ENCODE results near the gene PSME3IP1. TPM values are rescaled to one million over a fixed set of nuclear protein-coding genes. Genes with fewer than 3 reads are reported as not detected.

The PSME3IP1 gene
- total and polyA plus RNA-seq, 9 of the 15 experiments (the other 6 are each of a cell fraction or from before 2014, with no cell fraction given): 63.8 to 187 (median 142) TPM

GRCh38 chr16:57167538-57167937, 18.3 kb downstream of the PSME3IP1 start:
- Histone ChIP-seq H3K4me1 (replicated peaks in 1 of 2; ENCODE audit: control insufficient read depth in 2 of 2, insufficient read depth in 2 of 2, low read length in 2 of 2) (no peaks in the 10 kb centered on the region), H3K27me3 (ENCODE audit: control insufficient read depth in 2 of 2, insufficient read depth in 2 of 2, low read length in 2 of 2) (no peaks in the 10 kb centered on the region), H3K36me3 (ENCODE audit: control insufficient read depth, insufficient read depth, low read length) (peaks cover 88% of the 10 kb centered on the region), H2AFZ (ENCODE audit: low read depth, low read length) (no peak overlapping the region), H3K4me2 (ENCODE audit: insufficient read depth, low read length) (no peak overlapping the region), H3K27ac (ENCODE audit: extremely low read depth, low read depth, low read length) (no peak overlapping the region), H3K9ac (ENCODE audit: insufficient read depth in 1 of 2, low read depth in 2 of 2, low read length in 2 of 2) (no peak overlapping the region), H3K9me3 (replicated peaks; ENCODE audit: control insufficient read depth, insufficient read depth, low read depth, low read length) (no peaks in the 10 kb centered on the region), H3K4me3 (no peak overlapping the region), H3K79me2 (ENCODE audit: control insufficient read depth, insufficient read depth, low read length) (no peaks in the 10 kb centered on the region), H4K20me1 (replicated peaks; ENCODE audit: control insufficient read depth, insufficient read depth, low read length) (no peaks in the 10 kb centered on the region), H3K9me1 (ENCODE audit: control insufficient read depth, insufficient read depth, low read length) (no peaks in the 10 kb centered on the region)
- ATAC-seq (no peak), FAIRE-seq (peak; percentile 11), DNase-seq (ENCODE audit: extremely low read depth in 1 of 4, low spot score in 3 of 4) (no peak)
- WGBS (ENCODE audit: insufficient coverage, low coverage, missing lambda C conversion rate): 90% methylated on average over 3 of the region's 3 CpGs
- no TSS peak for BruUV-seq (replicated peaks)
- in situ Hi-C loops (cut with MboI): loop anchor here (5.0 kb wide), 1 partner anchor 80 kb away; no protein-coding TSS in a partner anchor
- ChIA-PET CTCF (ENCODE audit: low intra/inter-chr PET ratio) (interaction anchor here (0.6 to 2.7 kb wide), 5 partner anchors 75 to 300 kb away, joined by 3 to 34 read pairs (median 4); partner anchors contain the start of gene CPNE2), POLR2A (interaction anchor here (0.7 kb wide), 1 partner anchor 192 kb away, joined by 3 read pairs; no protein-coding TSS in a partner anchor)
- intact Hi-C loops (cut with micrococcal nuclease): no loop called here
- TF ChIP-seq POLR2A (conservative IDR thresholded peaks at IDR 0.05): no peak

DNA sequence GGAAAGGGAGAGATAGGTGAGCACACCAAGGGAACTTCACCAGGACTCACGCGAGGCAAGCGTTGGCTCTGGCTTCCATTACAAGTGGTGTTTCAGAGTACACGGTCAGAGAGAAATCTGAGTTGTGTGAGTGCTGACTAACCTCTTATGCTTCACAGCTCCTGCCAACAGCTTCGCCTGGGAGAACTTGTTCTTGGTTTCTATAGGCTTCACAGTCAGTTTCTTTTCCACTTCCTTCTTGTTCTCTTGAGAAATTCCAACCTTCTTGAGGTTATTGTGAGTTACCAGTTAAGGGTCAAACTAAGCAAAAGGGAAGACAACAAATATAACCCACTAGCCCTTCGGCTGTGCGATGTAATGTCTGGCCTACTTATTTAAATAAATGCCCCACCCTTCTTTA, 18.9 kb downstream of the PSME3IP1 start:
- FAIRE-seq (no peak), ATAC-seq (no peak), DNase-seq (ENCODE audit: extremely low read depth in 1 of 4, low spot score in 3 of 4) (no peak)
- WGBS (ENCODE audit: insufficient coverage, low coverage, missing lambda C conversion rate): 95% methylated on average over 7 of the region's 7 CpGs
- BruUV-seq (replicated peaks): no TSS peak
- TF ChIP-seq, protein P1, sequence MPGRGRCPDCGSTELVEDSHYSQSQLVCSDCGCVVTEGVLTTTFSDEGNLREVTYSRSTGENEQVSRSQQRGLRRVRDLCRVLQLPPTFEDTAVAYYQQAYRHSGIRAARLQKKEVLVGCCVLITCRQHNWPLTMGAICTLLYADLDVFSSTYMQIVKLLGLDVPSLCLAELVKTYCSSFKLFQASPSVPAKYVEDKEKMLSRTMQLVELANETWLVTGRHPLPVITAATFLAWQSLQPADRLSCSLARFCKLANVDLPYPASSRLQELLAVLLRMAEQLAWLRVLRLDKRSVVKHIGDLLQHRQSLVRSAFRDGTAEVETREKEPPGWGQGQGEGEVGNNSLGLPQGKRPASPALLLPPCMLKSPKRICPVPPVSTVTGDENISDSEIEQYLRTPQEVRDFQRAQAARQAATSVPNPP (IDR thresholded peaks at IDR 0.05; ENCODE audit: borderline replicate concordance, insufficient read depth, insufficient read length): no peak
- TF ChIP-seq SP2 (IDR thresholded peaks at IDR 0.05; ENCODE audit: extremely low read depth, low read depth, low read length, poor library complexity, severe bottlenecking): no peak
- no peak overlapping the region for H3K4me3 ChIP-seq
- H3K9ac ChIP-seq (ENCODE audit: insufficient read depth in 1 of 2, low read depth in 2 of 2, low read length in 2 of 2): no peak overlapping the region
- H3K9me3 ChIP-seq (replicated peaks; ENCODE audit: control insufficient read depth, insufficient read depth, low read depth, low read length): no peaks in the 10 kb centered on the region
- H2AFZ ChIP-seq (ENCODE audit: low read depth, low read length): no peak overlapping the region
- H3K36me3 ChIP-seq (ENCODE audit: control insufficient read depth, insufficient read depth, low read length): peaks cover 88% of the 10 kb centered on the region
- H3K4me2 ChIP-seq (ENCODE audit: insufficient read depth, low read length): no peak overlapping the region
- no peaks in the 10 kb centered on the region for H3K9me1 ChIP-seq (ENCODE audit: control insufficient read depth, insufficient read depth, low read length)
- no peaks in the 10 kb centered on the region for H3K27me3 ChIP-seq (ENCODE audit: control insufficient read depth in 2 of 2, insufficient read depth in 2 of 2, low read length in 2 of 2)
- intact Hi-C loops (cut with micrococcal nuclease): no loop called here
- H3K27ac ChIP-seq (ENCODE audit: extremely low read depth, low read depth, low read length): no peak overlapping the region
- in situ Hi-C loops (cut with MboI): loop anchor here (5.0 kb wide), 1 partner anchor 80 kb away; no protein-coding TSS in a partner anchor
- H4K20me1 ChIP-seq (replicated peaks; ENCODE audit: control insufficient read depth, insufficient read depth, low read length): no peaks in the 10 kb centered on the region
- CTCF ChIA-PET (ENCODE audit: low intra/inter-chr PET ratio): interaction anchor here (2.7 kb wide), 1 partner anchor 83 kb away, joined by 34 read pairs; no protein-coding TSS in a partner anchor
- H3K79me2 ChIP-seq (ENCODE audit: control insufficient read depth, insufficient read depth, low read length): no peaks in the 10 kb centered on the region
- no peaks in the 10 kb centered on the region for H3K4me1 ChIP-seq (replicated peaks in 1 of 2; ENCODE audit: control insufficient read depth in 2 of 2, insufficient read depth in 2 of 2, low read length in 2 of 2)
- POLR2A ChIA-PET: no interaction called here

Measured in K562 (cell line).